Measurements from ENCODE around the gene YPEL1. TPM values are rescaled to one million over a fixed set of nuclear protein-coding genes. Genes with fewer than 3 reads are reported as not detected.
A peak's percentile ranks its signal among the peaks of the same experiment; 100 is the strongest.
"Not testable (repeated sequence)": the region's sequence is repeated elsewhere in the genome, so short reads cannot be mapped to it uniquely, and the experiment has no call there.

YPEL1 gene
- total RNA-seq, 4 donors from 2014 or later: 6.3 to 43.1 (median 16.5) TPM

DNA sequence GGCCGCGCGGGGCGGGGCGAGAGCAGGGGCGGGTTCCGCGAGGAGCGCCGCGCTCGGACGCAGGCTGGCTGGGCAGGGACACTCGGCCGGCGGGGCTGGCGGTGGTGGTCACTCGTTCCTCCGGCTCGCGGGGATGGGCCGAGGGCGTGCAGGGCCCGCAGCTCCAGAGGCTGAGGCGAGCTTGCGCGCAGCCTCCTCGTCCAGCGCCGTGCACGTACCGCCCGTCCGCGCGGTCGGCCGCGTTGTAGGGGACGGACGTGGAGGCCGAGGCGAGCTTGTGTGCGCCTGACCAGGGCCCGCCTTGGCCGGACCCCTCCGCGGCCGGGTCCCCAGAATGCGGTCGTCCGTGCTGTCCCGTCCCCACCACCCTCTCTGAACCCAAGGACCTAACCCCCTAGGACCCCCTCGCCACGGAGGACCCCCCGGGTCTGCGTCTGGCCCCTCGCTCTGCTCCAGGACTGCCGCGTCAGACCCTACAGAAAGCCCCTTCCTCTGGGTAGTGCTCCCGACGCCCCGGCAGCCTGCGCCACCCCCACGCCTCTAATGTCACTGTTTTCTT is 569 bp upstream of the YPEL1 start:
- DNase-seq (ENCODE audit: low spot score in 2 of 2): no peak
- Histone ChIP-seq H3K27ac (peak overlapping the region; percentile 44 to 82 (median 66)), H3K4me3 (peak overlapping the region; percentile 45 to 87 (median 49))

DNA sequence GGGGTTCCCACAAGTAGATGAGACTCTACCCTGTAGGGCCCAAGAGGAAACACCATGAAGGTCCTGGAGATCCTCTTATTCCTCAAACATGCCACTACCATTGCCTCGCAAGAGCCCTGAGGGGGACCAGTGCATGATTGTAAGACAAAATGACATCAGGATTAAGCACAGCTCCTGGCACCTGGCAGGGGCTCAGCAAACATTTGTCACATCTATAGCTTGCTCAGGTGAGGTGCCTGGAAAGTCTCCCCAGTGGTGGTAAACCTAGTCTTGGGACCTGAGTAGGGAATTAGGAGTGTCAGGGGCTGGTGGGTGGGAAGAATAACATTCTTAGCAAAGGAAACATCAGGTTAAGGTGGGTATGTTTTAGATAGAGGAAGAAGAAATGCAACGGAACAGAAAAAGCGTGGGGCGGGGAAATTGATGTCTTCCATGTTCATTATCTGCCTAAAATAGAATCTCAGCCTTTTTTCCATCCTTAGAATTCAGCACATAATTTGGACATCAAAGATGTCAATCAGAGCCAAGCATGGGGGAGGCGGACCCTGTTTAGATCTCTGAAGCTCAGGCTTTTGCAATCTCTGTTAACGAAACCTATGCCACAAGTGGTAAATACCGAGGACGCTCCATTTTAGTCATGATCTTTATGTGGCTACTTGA is 924 bp downstream of the YPEL1 start:
- TF ChIP-seq EP300 (IDR thresholded peaks at IDR 0.05) (no peak), POLR2A (IDR thresholded peaks at IDR 0.05) (no peak)
- TF ChIP-seq, protein P1, sequence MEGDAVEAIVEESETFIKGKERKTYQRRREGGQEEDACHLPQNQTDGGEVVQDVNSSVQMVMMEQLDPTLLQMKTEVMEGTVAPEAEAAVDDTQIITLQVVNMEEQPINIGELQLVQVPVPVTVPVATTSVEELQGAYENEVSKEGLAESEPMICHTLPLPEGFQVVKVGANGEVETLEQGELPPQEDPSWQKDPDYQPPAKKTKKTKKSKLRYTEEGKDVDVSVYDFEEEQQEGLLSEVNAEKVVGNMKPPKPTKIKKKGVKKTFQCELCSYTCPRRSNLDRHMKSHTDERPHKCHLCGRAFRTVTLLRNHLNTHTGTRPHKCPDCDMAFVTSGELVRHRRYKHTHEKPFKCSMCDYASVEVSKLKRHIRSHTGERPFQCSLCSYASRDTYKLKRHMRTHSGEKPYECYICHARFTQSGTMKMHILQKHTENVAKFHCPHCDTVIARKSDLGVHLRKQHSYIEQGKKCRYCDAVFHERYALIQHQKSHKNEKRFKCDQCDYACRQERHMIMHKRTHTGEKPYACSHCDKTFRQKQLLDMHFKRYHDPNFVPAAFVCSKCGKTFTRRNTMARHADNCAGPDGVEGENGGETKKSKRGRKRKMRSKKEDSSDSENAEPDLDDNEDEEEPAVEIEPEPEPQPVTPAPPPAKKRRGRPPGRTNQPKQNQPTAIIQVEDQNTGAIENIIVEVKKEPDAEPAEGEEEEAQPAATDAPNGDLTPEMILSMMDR (IDR thresholded peaks at IDR 0.05): no peak
- H3K4me1 ChIP-seq: peaks cover 0 to 18% (median 11%) of the 10 kb centered on the region in 4 donors
- H3K27ac ChIP-seq: peak overlapping the region in 3 of 4 donors; percentile 61 to 87 (median 76)
- no peaks in the 10 kb centered on the region for H3K9me3 ChIP-seq
- no peak for DNase-seq (ENCODE audit: low spot score in 2 of 2)
- H3K4me3 ChIP-seq: peak overlapping the region; percentile 36 to 87 (median 60)
- 11 to 12% methylated on average over 8 of the region's 8 CpGs for WGBS, 2 donors
- H3K27me3 ChIP-seq: no peaks in the 10 kb centered on the region
- H3K36me3 ChIP-seq: peaks cover 0 to 8% (median 0%) of the 10 kb centered on the region in 3 donors

More for the DNA sequence above, 569 bp upstream of the YPEL1 start:
- Histone ChIP-seq H3K9me3 (no peaks in the 10 kb centered on the region), H3K4me1 (peaks cover 0 to 18% (median 11%) of the 10 kb centered on the region in 4 donors), H3K36me3 (no peaks in the 10 kb centered on the region), H3K27me3 (no peaks in the 10 kb centered on the region)
- WGBS, 2 donors: 13 to 23% methylated on average over 21 to 46 of the region's 65 CpGs
- TF ChIP-seq EP300 (IDR thresholded peaks at IDR 0.05): no peak
- TF ChIP-seq, protein P1 (IDR thresholded peaks at IDR 0.05): no peak
- TF ChIP-seq POLR2A (IDR thresholded peaks at IDR 0.05): no peak

DNA sequence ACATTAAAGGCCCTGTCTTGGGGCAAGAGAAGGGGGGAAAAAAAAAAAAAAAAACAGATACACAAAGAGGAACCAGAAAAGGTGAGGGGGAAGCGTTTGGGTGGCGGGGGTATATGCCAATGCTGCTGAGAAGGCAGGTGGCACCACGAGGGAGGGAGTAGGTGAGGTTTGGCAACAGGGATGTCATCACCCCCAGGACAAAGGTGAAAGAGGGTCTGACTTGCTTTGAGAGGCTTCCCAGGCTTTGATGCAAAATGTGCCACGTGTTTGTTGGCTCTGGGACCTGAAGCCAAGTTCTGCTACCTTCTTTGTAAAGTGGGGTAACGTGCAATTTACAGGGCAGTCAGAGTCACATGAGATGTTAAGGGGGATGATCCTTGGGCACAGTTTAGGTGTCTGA is 4.1 kb downstream of the YPEL1 start:
- Histone ChIP-seq H3K9me3 (no peaks in the 10 kb centered on the region), H3K4me1 (peaks cover 0 to 18% (median 11%) of the 10 kb centered on the region in 4 donors), H3K27me3 (no peaks in the 10 kb centered on the region), H3K4me3 (no peak overlapping the region), H3K27ac (no peak overlapping the region), H3K36me3 (peaks cover 0 to 23% (median 0%) of the 10 kb centered on the region in 3 donors)
- TF ChIP-seq, protein P1 (IDR thresholded peaks at IDR 0.05): no peak
- TF ChIP-seq POLR2A (IDR thresholded peaks at IDR 0.05): no peak
- TF ChIP-seq EP300 (IDR thresholded peaks at IDR 0.05): no peak
- 81 to 91% methylated on average over 5 of the region's 5 CpGs for WGBS, 2 donors
- no peak for DNase-seq (ENCODE audit: low spot score in 2 of 2)

DNA sequence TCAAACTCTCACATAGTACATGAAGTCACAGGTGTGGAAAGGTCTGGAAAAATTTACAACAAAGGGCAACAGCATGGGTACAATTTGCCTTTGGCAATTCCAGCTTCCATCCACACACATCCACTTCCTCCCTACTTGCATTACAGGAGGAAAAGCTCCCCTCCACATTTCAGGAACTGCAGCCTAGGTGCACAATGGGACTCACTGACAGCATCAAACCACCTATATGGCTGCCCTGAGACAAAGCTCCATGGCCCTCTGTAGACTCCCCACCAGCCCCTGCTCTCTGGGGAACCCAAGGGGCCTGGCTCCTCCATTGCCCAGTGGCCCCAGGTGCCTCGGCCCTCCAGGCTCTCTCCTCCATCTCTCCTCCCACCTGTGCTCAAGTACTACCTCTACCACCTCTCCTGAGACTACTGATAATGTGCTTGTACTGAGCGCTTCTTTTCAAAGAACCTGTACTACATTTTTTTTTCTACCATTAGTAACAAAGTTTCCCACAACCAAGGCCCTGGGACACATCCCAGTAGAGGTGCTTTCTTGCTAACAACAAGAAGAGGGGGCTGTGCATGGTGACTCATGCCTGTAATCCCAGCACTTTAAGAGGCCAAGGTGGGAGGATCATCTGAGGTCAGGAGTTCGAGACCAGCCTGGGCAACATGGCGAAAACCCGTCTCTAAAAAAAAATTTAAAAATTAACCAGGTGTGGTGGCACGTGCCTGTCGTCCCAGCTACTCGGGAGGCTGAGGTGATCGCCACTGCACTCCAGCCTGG is 4.9 kb downstream of the YPEL1 start:
- Histone ChIP-seq H3K27ac (no peak overlapping the region), H3K4me3 (no peak overlapping the region), H3K9me3 (no peaks in the 10 kb centered on the region), H3K4me1 (peaks cover 0 to 13% (median 11%) of the 10 kb centered on the region in 4 donors), H3K36me3 (peaks cover 0 to 23% (median 0%) of the 10 kb centered on the region in 3 donors), H3K27me3 (no peaks in the 10 kb centered on the region)
- TF ChIP-seq, protein P1 (IDR thresholded peaks at IDR 0.05): no peak
- TF ChIP-seq EP300 (IDR thresholded peaks at IDR 0.05): no peak
- no peak for DNase-seq (ENCODE audit: low spot score in 2 of 2)
- 88 to 95% methylated on average over 9 of the region's 9 CpGs for WGBS, 2 donors

DNA sequence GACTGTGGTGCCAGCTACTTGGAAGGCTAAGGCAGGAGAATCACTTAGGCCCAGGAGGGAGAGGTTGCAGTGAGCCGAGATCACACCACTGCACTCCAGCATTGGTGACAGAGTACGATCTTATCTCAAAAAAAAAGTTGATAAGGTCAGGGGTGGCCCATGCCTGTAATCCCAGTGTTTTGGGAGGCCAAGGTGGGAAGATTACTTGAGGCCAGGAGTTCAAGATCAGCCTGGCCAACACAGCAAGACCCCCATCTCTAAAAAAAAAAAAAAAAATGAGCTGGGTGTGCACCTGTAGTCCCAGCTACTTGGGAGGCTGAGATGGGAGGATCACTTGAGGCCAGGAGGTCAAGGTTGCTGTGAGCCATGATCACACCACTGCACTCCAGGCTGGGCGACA is 6.4 kb downstream of the YPEL1 start:
- not testable (repeated sequence) for H3K9me3 ChIP-seq; H3K4me1 ChIP-seq; DNase-seq (ENCODE audit: low spot score in 2 of 2); H3K27me3 ChIP-seq; H3K27ac ChIP-seq; H3K4me3 ChIP-seq
- 92% methylated on average over 3 of the region's 3 CpGs for WGBS, 2 donors
- H3K36me3 ChIP-seq: peaks cover 0 to 23% (median 0%) of the 10 kb centered on the region in 3 donors
